ENCODE results near the gene PPP1R14C. TPM values are rescaled to one million over a fixed set of nuclear protein-coding genes. Genes with fewer than 3 reads are reported as not detected.
"Not testable (repeated sequence)": the region's sequence is repeated elsewhere in the genome, so short reads cannot be mapped to it uniquely, and the experiment has no call there.

PPP1R14C gene
- total RNA-seq, 2 experiments from 2014 or later: 0.10 TPM

DNA sequence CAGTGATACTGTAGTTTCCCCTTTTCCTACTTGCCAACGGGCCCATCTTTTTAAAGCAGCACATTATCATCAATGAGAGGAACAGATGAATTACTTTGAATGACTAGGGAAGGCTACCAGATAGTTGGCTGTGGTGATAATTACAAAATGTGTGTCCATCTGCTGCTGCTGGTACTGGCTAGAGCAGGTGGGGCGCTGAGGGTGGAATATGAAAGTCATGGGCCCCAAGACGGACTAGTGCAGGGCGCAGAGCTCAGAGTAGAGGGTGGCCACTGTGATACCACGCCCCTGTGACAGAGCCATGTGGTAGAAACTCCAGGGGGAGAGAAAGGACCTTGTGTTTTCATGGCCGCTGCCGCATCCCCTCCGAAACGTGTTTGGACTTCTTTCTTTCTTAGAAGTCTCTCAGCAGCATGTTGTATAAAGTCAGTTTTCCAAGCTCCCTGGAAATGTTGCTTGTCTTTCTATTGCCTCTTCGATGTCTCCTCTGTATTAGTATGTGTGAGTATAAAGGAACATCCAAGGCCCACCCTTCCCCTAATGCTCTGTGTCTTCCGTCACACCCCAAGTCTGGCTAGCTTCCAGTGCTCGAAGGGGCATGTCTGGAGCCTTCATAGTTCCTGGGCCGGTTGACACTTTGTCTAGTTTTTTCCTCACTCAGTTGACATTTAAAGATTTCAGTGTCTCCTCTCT is 88.1 kb downstream of the PPP1R14C start:
- DNase-seq: no peak
- H3K27me3 Mint-ChIP-seq: peaks cover 20% of the 10 kb centered on the region
- peaks cover 10% of the 10 kb centered on the region for H3K9me3 Mint-ChIP-seq
- H3K4me3 Mint-ChIP-seq: no peak overlapping the region
- H3K4me1 Mint-ChIP-seq: peaks cover 15% of the 10 kb centered on the region
- H3K36me3 Mint-ChIP-seq (ENCODE audit: low read depth): peaks cover 12% of the 10 kb centered on the region
- H3K27ac Mint-ChIP-seq: no peak overlapping the region
- CTCF ChIA-PET: interaction anchor here (0.5 kb wide), 1 partner anchor 687 kb away, joined by 3 read pairs; no protein-coding TSS in a partner anchor
- POLR2A ChIA-PET: no interaction called here

DNA sequence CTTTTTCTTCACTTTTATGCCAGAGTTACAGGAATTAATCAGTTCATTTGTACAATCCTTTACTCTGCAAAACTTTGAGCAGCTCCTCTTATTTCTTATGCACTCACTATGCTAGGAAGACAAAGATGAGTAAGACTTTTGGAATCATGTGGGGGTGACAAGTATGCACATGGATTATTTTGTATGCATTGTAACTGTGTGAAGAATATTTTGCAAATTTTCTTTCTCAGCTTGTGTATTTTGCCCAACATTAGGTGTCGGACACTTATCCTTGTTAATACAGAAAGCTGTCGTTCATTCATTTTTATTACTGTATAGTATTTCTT is 88.6 kb downstream of the PPP1R14C start:
- ChIA-PET CTCF (interaction anchor here (0.5 kb wide), 1 partner anchor 686 kb away, joined by 3 read pairs; no protein-coding TSS in a partner anchor), POLR2A (no interaction called here)
- peaks cover 20% of the 10 kb centered on the region for H3K4me1 Mint-ChIP-seq
- H3K9me3 Mint-ChIP-seq: peaks cover 15% of the 10 kb centered on the region
- H3K27ac Mint-ChIP-seq: no peak overlapping the region
- H3K27me3 Mint-ChIP-seq: peaks cover 22% of the 10 kb centered on the region
- peaks cover 16% of the 10 kb centered on the region for H3K36me3 Mint-ChIP-seq (ENCODE audit: low read depth)
- no peak overlapping the region for H3K4me3 Mint-ChIP-seq
- DNase-seq: no peak

DNA sequence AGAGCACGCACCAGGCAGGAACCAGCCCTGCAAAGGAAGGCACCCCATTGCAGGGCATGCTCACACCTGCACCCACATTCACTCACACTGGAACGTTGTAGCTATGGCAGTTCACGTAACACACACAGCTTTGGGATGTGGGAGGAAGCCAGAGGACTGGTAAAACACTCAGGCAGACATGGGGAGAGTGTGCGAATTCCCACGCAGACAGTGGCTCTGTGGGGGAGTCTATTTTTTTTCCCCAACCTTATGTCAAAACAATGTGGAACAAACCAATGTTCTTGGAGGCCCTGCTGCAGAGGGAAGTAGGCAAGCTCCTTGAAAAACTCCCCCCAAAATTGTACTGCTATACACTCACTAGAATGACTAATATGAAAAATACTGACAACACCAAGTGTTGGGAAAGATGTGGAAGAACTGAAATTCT is 91.0 kb downstream of the PPP1R14C start:
- POLR2A ChIA-PET: no interaction called here
- H3K27ac Mint-ChIP-seq: no peak overlapping the region
- H3K4me3 Mint-ChIP-seq: no peak overlapping the region
- H3K27me3 Mint-ChIP-seq: peaks cover 12% of the 10 kb centered on the region
- H3K9me3 Mint-ChIP-seq: peaks cover 17% of the 10 kb centered on the region
- no peak for DNase-seq
- H3K36me3 Mint-ChIP-seq (ENCODE audit: low read depth): peaks cover 16% of the 10 kb centered on the region
- H3K4me1 Mint-ChIP-seq: peaks cover 20% of the 10 kb centered on the region
- CTCF ChIA-PET: interaction anchor here (1.1 to 1.5 kb wide), 3 partner anchors 153 to 184 kb away, joined by 3 to 4 read pairs (median 3); no protein-coding TSS in a partner anchor

DNA sequence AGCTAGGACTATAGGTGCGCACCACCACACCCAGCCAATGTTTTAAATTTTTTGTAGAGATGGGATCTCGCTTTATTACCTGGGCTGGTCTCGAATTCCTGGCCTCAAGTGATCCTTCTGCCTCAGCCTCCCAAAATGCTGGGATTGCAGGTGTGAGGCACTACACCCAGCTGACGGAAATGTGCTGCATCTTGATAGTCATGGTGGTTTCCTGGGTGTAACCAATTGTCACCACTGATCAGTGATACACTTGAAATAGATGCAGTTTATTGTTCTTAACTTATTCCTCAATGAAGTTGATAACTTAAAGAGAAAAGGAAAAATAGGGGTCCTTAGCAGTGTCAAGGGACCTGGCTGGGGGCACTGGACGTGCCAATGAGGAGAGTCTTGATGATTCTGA is 92.4 kb downstream of the PPP1R14C start:
- H3K9me3 Mint-ChIP-seq: peaks cover 19% of the 10 kb centered on the region
- peaks cover 20% of the 10 kb centered on the region for H3K4me1 Mint-ChIP-seq
- peak; percentile 33 for DNase-seq
- peaks cover 16% of the 10 kb centered on the region for H3K36me3 Mint-ChIP-seq (ENCODE audit: low read depth)
- peak overlapping the region; percentile 22 for H3K27ac Mint-ChIP-seq
- no peak overlapping the region for H3K4me3 Mint-ChIP-seq
- H3K27me3 Mint-ChIP-seq: peaks cover 8% of the 10 kb centered on the region
- ChIA-PET POLR2A (no interaction called here), CTCF (interaction anchor here (1.5 kb wide), 1 partner anchor 183 kb away, joined by 3 read pairs; no protein-coding TSS in a partner anchor)

DNA sequence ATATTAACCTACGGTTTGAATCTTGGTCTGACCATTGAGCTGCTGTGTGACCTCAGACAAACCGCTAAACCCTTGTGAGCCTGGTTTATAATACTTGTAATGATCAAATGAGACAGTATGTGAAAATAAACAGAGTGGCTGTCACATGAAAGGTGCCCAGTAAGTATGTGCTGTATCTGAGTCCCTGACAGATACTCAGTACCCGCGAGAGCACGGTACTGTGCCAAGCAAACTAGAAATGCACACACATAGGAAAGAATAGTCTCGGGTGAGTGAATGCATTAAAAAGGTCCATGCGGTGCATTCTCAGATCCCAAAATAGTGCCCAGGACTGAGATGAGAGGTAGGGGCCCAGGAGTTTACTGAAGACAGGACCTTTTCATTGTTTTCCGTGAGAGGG is 93.3 kb downstream of the PPP1R14C start:
- Mint-ChIP-seq H3K4me1 (peaks cover 20% of the 10 kb centered on the region), H3K36me3 (ENCODE audit: low read depth) (peaks cover 16% of the 10 kb centered on the region), H3K27me3 (peaks cover 5% of the 10 kb centered on the region), H3K9me3 (peaks cover 19% of the 10 kb centered on the region), H3K4me3 (no peak overlapping the region), H3K27ac (no peak overlapping the region)
- DNase-seq: no peak
- CTCF ChIA-PET: interaction anchor here (0.6 kb wide), 1 partner anchor 163 kb away, joined by 3 read pairs; no protein-coding TSS in a partner anchor
- POLR2A ChIA-PET: no interaction called here

DNA sequence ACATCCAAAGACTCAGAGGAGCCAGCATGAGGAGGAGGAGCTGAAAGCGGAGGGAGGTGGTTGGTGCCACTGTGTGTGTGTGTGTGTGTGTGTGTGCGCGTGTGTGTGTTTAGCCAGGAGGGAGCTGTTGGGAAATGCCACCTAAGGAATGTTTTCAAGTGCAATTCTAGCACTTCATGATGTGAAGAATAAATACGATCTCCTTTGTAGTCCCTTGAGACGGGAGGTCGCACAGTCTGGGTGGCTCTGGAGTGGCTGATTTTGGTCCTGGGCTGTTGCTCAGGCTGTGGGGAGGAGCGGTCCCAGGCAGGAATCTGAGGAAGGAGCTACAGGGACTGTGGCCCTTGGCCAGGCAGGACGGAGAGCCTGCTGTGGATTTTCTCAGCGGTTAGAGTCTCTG is 93.7 kb downstream of the PPP1R14C start:
- CTCF ChIA-PET: interaction anchor here (0.6 kb wide), 1 partner anchor 163 kb away, joined by 3 read pairs; no protein-coding TSS in a partner anchor
- peaks cover 19% of the 10 kb centered on the region for H3K9me3 Mint-ChIP-seq
- H3K27me3 Mint-ChIP-seq: peaks cover 5% of the 10 kb centered on the region

DNA sequence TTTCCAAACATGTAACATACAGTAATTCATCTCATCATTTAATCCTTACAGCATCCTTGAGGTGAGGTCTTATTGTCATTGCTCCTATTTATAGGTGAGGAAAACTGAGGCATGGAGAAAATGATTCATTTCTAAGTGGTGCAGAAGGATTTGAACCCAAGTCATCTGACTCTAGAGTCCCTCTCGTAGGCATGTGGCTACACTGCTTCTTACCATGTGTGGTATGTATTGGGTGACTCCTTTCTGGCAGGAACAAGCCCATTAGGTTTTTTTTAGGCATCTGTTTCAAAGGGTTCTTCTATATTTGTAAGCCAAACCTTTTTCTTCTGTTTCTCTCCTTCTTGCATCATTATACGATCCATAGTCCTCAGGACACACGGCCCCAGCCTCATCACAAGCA is 94.8 kb downstream of the PPP1R14C start:
- peaks cover 20% of the 10 kb centered on the region for H3K4me1 Mint-ChIP-seq
- DNase-seq: no peak
- ChIA-PET CTCF (no interaction called here), POLR2A (no interaction called here)
- H3K27me3 Mint-ChIP-seq: peaks cover 5% of the 10 kb centered on the region
- H3K4me3 Mint-ChIP-seq: no peak overlapping the region
- H3K36me3 Mint-ChIP-seq (ENCODE audit: low read depth): peaks cover 14% of the 10 kb centered on the region
- no peak overlapping the region for H3K27ac Mint-ChIP-seq
- H3K9me3 Mint-ChIP-seq: peaks cover 17% of the 10 kb centered on the region

More for the DNA sequence above, 93.7 kb downstream of the PPP1R14C start:
- H3K36me3 Mint-ChIP-seq (ENCODE audit: low read depth): peaks cover 16% of the 10 kb centered on the region
- H3K27ac Mint-ChIP-seq: no peak overlapping the region
- H3K4me1 Mint-ChIP-seq: peaks cover 20% of the 10 kb centered on the region
- DNase-seq: no peak
- POLR2A ChIA-PET: no interaction called here
- no peak overlapping the region for H3K4me3 Mint-ChIP-seq

DNA sequence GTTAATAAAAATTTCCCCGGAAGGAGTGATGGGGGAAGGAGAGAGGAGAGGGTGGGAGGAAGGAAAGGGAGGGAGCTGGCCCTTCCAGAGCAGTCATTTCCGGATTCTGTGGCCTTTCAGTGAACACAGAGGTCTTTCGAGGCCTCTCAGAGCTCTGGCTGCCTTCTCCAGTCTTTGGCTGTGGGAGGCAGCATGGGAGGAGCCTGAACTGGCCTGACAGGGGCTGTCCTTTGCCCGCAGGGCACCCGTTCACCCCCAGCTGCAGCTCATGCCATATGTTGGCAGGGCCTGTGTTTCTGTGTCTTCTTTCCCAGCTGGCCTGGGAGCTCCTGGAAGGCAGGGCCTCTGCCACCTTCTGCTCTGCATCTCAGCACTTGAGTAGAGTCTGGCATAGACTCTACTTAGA is 95.5 kb downstream of the PPP1R14C start:
- no peak overlapping the region for H3K4me3 Mint-ChIP-seq
- ChIA-PET POLR2A (no interaction called here), CTCF (no interaction called here)
- H3K36me3 Mint-ChIP-seq (ENCODE audit: low read depth): peaks cover 13% of the 10 kb centered on the region
- peaks cover 5% of the 10 kb centered on the region for H3K27me3 Mint-ChIP-seq
- peaks cover 12% of the 10 kb centered on the region for H3K9me3 Mint-ChIP-seq
- H3K27ac Mint-ChIP-seq: no peak overlapping the region
- DNase-seq: no peak
- H3K4me1 Mint-ChIP-seq: peaks cover 20% of the 10 kb centered on the region

DNA sequence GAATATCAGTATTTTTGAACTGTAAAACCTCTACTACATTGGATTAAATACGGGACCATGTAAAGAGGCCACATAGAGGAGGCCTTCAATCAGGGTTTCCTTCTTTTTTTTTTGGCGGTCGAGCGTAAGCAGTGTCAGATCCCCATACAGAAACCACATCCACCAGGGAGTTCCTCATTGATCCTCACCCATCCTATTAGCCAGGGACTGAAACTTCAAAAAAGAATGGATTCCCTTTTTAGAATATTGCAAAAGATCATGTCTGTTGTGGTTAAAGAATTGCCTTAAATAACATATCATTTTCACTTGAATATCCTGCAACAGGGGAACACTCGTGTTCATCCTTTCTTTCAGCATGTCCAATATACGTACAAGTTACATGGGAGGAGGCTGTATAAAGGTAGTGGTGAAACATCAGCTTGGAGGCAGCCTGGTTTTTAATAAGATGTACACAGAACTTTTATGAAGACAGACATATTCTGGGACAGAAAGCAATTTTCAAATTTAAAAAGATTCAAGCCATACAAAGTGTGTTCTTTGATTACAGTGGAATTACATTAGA is 96.1 kb downstream of the PPP1R14C start:
- CTCF ChIA-PET: no interaction called here
- POLR2A ChIA-PET: no interaction called here

DNA sequence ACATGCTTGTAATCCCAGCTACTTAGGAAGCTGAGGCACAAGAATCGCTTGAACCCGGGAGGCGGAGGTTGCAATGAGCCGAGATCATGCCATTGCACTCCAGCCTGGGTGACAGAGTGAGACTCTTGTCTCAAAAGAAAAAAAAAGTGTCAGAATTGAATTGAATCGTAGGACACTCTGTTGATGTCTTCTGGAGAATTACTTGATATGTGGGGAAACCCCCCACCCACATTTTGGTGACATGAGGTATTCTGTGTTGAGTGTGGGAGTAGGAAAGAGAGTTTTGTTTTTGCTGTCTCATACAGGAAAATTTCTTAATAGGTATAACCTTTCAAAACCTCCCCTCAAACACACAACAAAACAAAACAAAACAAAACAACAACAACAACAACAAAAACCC is 98.9 kb downstream of the PPP1R14C start:
- H3K4me1 Mint-ChIP-seq; H3K27ac Mint-ChIP-seq; POLR2A ChIA-PET; H3K36me3 Mint-ChIP-seq (ENCODE audit: low read depth); CTCF ChIA-PET; DNase-seq; H3K9me3 Mint-ChIP-seq; H3K27me3 Mint-ChIP-seq; H3K4me3 Mint-ChIP-seq: not testable (repeated sequence)

More for the DNA sequence above, 96.1 kb downstream of the PPP1R14C start:
- Mint-ChIP-seq H3K9me3 (peaks cover 12% of the 10 kb centered on the region), H3K27ac (no peak overlapping the region), H3K4me1 (peaks cover 20% of the 10 kb centered on the region), H3K27me3 (peaks cover 5% of the 10 kb centered on the region), H3K36me3 (ENCODE audit: low read depth) (peaks cover 13% of the 10 kb centered on the region), H3K4me3 (no peak overlapping the region)
- no peak for DNase-seq

DNA sequence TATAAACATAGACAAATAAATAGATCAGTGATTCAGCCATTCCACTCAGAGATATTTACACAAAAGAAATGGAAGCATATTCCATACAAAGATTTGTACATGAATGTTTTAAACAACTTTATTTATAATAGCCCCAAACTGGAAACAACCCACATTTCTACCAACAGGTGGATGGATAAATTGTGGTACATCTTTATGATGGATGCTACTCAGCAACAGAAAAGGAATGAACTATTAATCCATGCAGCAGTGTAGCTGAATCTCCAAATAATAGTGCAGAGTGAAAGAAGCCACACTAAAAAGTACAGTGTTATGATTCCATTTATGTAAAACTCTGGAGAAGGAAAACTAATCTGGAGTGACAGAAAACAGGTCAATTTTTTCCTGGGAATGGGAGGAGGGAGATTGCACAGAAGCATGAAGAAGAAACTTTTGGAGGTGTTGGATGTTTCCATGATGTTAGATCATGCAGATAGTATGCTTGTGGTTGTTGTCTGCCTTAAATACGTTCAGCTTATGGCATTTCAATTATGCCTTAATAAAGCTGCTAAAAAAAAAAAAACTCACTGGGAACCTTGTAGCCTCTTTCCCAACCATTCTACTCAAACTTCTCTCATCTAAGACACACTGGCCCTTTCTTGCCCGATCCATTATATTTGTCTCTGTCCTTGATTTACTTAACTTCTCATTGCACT is 100.9 kb downstream of the PPP1R14C start:
- CTCF ChIA-PET: no interaction called here
- no peak overlapping the region for H3K27ac Mint-ChIP-seq
- POLR2A ChIA-PET: no interaction called here

DNA sequence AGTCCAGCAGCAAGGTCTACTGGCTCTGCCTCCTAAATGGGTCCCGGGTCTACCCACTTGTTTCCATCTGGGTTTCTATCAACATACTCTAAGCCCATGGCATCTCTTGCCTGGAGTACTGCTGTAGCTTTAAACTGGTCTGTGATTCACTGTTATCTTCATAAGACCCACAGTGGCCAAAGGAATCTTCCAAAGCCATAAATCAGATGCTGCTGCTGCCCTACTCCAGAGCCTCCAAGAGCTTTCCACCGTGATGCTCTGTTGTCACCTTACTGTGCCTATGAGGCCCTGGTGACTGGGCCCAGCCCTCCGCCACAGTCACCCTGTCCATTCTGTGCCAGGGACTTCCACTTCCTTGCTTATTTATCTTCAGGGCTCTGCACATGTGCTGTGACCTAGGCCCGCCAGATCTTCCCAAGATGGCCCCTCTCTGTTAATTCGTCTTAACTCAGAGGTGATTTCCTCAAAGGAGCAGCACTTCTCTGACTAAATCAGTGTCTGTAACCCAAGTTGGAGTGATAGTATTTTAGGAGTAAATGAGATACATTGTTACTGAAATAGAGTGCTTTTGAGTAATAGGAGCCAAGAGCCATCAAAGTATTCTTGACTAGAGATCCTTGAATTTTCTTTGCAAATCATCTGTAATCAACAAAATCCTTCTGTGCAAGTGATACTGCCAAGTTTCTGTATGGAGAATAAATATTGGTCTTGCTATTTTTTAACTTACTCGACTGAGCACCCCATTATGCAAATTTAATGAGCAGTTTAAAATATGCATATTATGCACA is 102.5 kb downstream of the PPP1R14C start:
- Mint-ChIP-seq H3K4me1 (no peaks in the 10 kb centered on the region), H3K27me3 (peaks cover 10% of the 10 kb centered on the region), H3K9me3 (peaks cover 9% of the 10 kb centered on the region), H3K4me3 (no peak overlapping the region), H3K27ac (no peak overlapping the region), H3K36me3 (ENCODE audit: low read depth) (peaks cover 7% of the 10 kb centered on the region)
- ChIA-PET CTCF (no interaction called here), POLR2A (no interaction called here)
- no peak for DNase-seq

More for the DNA sequence above, 100.9 kb downstream of the PPP1R14C start:
- H3K27me3 Mint-ChIP-seq: peaks cover 10% of the 10 kb centered on the region
- peaks cover 7% of the 10 kb centered on the region for H3K36me3 Mint-ChIP-seq (ENCODE audit: low read depth)
- no peak overlapping the region for H3K4me3 Mint-ChIP-seq
- H3K9me3 Mint-ChIP-seq: peaks cover 9% of the 10 kb centered on the region
- no peak for DNase-seq
- no peaks in the 10 kb centered on the region for H3K4me1 Mint-ChIP-seq

DNA sequence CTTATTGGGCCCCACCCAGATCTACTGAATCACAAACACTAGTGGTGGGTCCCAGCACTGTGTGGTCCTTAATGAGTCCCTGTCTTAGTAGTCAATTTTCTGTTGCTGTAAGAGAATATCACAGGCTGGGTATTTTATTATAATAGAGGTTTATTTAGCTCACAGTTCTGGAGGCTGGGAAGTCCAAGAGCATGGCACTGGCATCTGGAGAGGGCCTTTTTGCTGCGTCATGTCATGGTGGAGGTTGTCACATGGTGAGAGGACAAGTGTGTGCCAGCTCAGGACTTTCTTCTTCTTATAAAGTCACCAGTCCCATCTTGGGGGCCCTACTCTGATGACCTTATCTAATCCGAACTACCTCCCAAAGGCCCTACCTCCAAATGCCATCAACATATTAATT is 105.0 kb downstream of the PPP1R14C start:
- Mint-ChIP-seq H3K36me3 (ENCODE audit: low read depth) (peaks cover 12% of the 10 kb centered on the region), H3K27me3 (peaks cover 11% of the 10 kb centered on the region), H3K4me3 (no peak overlapping the region), H3K9me3 (peaks cover 13% of the 10 kb centered on the region), H3K27ac (no peak overlapping the region), H3K4me1 (peaks cover 4% of the 10 kb centered on the region)
- DNase-seq: no peak
- ChIA-PET POLR2A (no interaction called here), CTCF (no interaction called here)
